Measurements from ENCODE around the gene CRIM1. TPM values are rescaled to one million over a fixed set of nuclear protein-coding genes. Genes with fewer than 3 reads are reported as not detected.

The CRIM1 gene
- total RNA-seq, 2 donors from 2014 or later, result 217 to 465 TPM

DNA sequence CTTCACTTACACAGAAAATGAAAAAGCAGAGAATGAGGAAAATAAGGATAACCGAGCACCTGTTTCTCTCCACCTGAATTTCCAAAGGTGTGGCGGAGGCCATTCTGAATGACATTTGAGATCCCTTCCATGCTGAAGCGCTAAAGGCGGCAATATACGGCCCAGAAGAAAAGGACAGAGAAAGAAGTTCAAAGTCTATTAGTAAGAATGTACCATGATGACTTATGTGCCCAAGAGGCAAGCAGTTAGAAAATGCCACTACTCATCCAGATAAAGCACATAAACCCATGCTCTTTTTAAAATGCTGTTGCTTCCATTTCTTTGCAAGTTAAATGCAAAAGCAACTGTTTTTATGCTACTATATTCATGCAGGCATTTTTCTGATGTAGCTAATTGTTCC lies 205.1 kb downstream of the CRIM1 start:
- H3K9me3 ChIP-seq, result no peaks in the 10 kb centered on the region
- H3K4me1 ChIP-seq (ENCODE audit: control insufficient read depth in 1 of 2, low read depth in 2 of 2), result peaks cover 38 to 61% of the 10 kb centered on the region in 2 donors
- DNase-seq (ENCODE audit: low spot score), result no peak
- peak overlapping the region in 1 of 2 donors; percentile 74 for H3K27ac ChIP-seq
- TF ChIP-seq, protein P1, sequence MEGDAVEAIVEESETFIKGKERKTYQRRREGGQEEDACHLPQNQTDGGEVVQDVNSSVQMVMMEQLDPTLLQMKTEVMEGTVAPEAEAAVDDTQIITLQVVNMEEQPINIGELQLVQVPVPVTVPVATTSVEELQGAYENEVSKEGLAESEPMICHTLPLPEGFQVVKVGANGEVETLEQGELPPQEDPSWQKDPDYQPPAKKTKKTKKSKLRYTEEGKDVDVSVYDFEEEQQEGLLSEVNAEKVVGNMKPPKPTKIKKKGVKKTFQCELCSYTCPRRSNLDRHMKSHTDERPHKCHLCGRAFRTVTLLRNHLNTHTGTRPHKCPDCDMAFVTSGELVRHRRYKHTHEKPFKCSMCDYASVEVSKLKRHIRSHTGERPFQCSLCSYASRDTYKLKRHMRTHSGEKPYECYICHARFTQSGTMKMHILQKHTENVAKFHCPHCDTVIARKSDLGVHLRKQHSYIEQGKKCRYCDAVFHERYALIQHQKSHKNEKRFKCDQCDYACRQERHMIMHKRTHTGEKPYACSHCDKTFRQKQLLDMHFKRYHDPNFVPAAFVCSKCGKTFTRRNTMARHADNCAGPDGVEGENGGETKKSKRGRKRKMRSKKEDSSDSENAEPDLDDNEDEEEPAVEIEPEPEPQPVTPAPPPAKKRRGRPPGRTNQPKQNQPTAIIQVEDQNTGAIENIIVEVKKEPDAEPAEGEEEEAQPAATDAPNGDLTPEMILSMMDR (IDR thresholded peaks at IDR 0.05), result no peak
- no peaks in the 10 kb centered on the region for H3K27me3 ChIP-seq (replicated peaks; ENCODE audit: insufficient read depth)
- H3K4me3 ChIP-seq, result no peak overlapping the region
- H3K36me3 ChIP-seq, result no peaks in the 10 kb centered on the region
- ATAC-seq (ENCODE audit: insufficient number of reproducible peaks, low FRiP score, low read depth), result no peak

DNA sequence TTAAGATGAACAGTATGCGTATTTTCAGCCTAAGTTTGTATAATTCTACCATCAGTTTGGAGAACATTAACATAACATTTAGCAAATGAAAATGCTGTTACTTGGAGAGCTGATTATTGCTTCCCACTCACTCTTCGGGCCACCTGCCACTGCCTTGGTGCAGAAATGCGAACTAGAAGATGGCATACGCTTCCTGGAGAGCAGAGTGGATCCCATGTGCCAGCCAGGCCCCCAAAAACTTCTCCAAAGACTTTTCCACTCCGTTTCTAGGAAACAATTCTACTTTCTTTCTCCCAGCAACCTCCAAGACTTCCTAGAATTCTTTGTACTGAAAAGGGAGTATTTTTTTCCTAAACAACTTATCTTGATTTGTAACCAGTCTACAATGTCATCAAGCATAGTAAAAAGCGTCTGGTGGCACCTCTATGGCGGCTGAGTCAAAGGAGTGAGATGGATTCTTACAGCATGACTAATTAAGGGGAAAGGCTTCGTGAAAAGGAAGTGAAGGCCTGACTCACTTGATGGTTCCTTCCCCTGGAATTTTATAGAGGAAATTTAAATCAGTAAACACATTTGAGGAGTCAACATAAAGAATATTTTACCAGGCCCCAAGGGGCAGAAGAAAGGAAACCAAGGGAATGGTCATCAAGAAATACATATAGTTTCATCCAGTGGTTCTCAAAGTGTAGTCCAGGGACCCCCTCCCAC lies 205.8 kb downstream of the CRIM1 start:
- TF ChIP-seq, protein P1 (IDR thresholded peaks at IDR 0.05), result no peak
- Histone ChIP-seq H3K4me1 (ENCODE audit: control insufficient read depth in 1 of 2, low read depth in 2 of 2) (peaks cover 34 to 55% of the 10 kb centered on the region in 2 donors), H3K27ac (peak overlapping the region; percentile 70 to 74), H3K9me3 (no peaks in the 10 kb centered on the region), H3K4me3 (no peak overlapping the region), H3K36me3 (no peaks in the 10 kb centered on the region), H3K27me3 (replicated peaks; ENCODE audit: insufficient read depth) (no peaks in the 10 kb centered on the region)
- ATAC-seq (ENCODE audit: insufficient number of reproducible peaks, low FRiP score, low read depth) (peak; percentile 88), DNase-seq (ENCODE audit: low spot score) (no peak)

DNA sequence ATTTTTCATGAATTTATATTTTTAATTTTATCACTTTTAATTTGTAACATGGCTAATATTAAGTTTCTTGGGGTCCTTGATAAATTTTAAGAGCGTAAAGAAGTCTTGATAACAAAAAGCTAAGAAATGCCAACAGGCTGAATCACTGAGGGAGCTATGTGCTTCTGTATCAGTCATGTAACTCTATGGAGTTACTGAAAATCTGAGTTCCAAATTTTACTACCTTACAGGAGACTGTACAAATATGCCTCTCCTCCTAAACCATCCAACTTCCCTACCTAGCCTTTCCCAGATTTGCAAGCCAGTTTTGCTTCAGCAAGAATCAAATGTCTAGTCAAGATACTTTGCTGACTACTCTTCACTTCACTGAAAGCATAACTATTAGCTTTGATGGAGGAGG lies 206.7 kb downstream of the CRIM1 start:
- DNase-seq (ENCODE audit: low spot score) (no peak), ATAC-seq (ENCODE audit: insufficient number of reproducible peaks, low FRiP score, low read depth) (no peak)
- H3K27me3 ChIP-seq (replicated peaks; ENCODE audit: insufficient read depth), result no peaks in the 10 kb centered on the region
- no peak overlapping the region for H3K4me3 ChIP-seq
- H3K4me1 ChIP-seq (ENCODE audit: control insufficient read depth in 1 of 2, low read depth in 2 of 2), result peaks cover 27 to 46% of the 10 kb centered on the region in 2 donors
- TF ChIP-seq, protein P1 (IDR thresholded peaks at IDR 0.05), result no peak
- H3K9me3 ChIP-seq, result no peaks in the 10 kb centered on the region
- H3K27ac ChIP-seq, result peak overlapping the region in 1 of 2 donors; percentile 74
- no peaks in the 10 kb centered on the region for H3K36me3 ChIP-seq

DNA sequence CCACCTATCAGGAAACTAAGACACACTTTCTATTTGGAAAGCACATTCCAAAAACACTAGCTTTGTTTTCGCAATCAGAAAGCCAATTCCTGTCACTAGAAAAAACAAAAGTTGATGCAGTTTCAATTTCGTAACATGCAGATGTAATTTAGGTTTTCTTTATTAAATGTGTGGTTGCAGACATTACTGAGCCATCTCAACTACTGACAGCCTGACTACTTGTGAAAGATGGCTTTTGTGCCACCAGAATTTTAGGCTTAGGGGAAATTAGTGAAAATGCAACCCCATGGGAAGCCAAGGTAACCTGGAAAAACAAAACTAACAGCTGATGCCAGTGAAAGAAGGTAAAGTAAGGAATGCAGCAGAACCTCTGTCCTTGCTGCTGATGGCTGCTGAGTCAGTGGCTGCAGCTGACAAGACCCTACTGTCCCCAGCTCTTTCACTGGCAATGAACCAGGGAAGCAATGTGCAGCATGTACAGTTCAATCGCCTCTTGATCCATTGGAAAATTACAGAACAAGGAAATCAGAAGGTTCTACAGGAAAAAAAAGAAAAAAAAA lies 207.5 kb downstream of the CRIM1 start:
- Histone ChIP-seq H3K27me3 (replicated peaks; ENCODE audit: insufficient read depth) (no peaks in the 10 kb centered on the region), H3K36me3 (no peaks in the 10 kb centered on the region), H3K4me3 (no peak overlapping the region), H3K9me3 (no peaks in the 10 kb centered on the region), H3K27ac (no peak overlapping the region), H3K4me1 (ENCODE audit: control insufficient read depth in 1 of 2, low read depth in 2 of 2) (peaks cover 21 to 38% of the 10 kb centered on the region in 2 donors)
- no peak for ATAC-seq (ENCODE audit: insufficient number of reproducible peaks, low FRiP score, low read depth)
- TF ChIP-seq, protein P1 (IDR thresholded peaks at IDR 0.05), result no peak
- DNase-seq (ENCODE audit: low spot score), result no peak

DNA sequence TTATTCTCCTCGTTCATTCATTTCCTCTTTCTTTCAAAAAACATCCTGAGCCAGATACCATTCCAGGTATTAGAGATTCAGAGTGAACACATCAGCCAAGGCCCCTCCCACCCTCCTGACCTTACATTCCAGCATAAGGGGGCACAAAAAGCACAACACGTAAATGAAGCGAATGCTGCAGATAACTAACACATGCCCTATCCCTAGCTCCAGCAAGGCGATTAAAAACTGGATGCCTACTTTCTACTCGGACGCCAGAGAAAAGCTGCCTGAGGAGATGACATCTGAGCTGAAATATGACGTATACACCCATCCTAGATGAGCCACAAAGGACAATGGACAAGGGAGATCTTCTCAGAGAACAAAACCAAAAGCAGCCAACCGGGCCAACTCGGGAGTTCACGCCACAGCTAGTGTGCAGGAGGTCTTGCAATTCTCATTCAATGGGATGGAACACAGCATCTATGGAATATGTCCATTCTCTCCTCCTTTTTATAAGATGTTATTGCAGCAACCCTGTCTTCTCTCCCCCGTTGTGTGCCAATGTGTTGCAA lies 208.9 kb downstream of the CRIM1 start:
- Histone ChIP-seq H3K4me3 (no peak overlapping the region), H3K9me3 (no peaks in the 10 kb centered on the region), H3K27me3 (replicated peaks; ENCODE audit: insufficient read depth) (no peaks in the 10 kb centered on the region), H3K36me3 (no peaks in the 10 kb centered on the region), H3K4me1 (ENCODE audit: control insufficient read depth in 1 of 2, low read depth in 2 of 2) (peaks cover 19 to 31% of the 10 kb centered on the region in 2 donors), H3K27ac (no peak overlapping the region)
- DNase-seq (ENCODE audit: low spot score) (no peak), ATAC-seq (ENCODE audit: insufficient number of reproducible peaks, low FRiP score, low read depth) (no peak)
- TF ChIP-seq, protein P1 (IDR thresholded peaks at IDR 0.05), result no peak

All from thoracic aorta (tissue), 2 donors.